ENCODE results near the gene ZNF664. TPM values are rescaled to one million over a fixed set of nuclear protein-coding genes. Genes with fewer than 3 reads are reported as not detected.

Gene ZNF664
- total and polyA plus RNA-seq, 2 of the 8 experiments (the other 6 are each of a cell fraction or from before 2014, with no cell fraction given), result 22.8 to 51.4 TPM

DNA sequence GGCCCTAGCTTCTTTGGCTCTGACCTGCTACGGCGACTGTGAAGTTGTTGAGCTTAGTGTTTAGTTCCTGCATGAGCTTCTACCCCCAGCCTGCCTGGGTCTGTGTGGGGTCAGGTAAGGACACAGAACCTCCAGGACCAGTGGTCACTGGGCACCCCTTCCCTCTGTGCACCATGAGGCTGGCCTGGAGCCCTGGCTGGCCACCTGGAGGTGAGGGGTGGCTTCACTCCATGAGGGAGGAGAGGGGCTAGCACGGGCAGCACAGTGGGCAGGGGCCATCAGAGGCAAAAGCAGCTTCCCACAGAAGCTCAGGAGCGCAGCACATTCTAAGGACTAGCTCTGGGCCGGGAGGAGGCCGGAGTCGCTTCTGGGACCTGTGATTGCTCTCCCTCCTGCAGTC, 37.1 kb upstream of the ZNF664 start:
- no peak overlapping the region for H3K4me3 ChIP-seq (ENCODE audit: extremely low read depth in 1 of 4, insufficient read depth in 2 of 4, low read depth in 3 of 4, low read length in 4 of 4)
- no peaks in the 10 kb centered on the region for H3K79me2 ChIP-seq (ENCODE audit: control insufficient read depth in 1 of 2, insufficient read depth in 2 of 2, low read length in 2 of 2)
- ChIA-PET CTCF (ENCODE audit: partially characterized antibody) (interaction anchor here (0.7 to 5.2 kb wide), 8 partner anchors 9 to 136 kb away, joined by 3 to 26 read pairs (median 4); no protein-coding TSS in a partner anchor), POLR2A (ENCODE audit: partially characterized antibody) (no interaction called here)
- H3K9me3 ChIP-seq (ENCODE audit: insufficient read depth in 2 of 2, low read depth in 1 of 2, low read length in 1 of 2), result no peaks in the 10 kb centered on the region
- no peak overlapping the region for H4K91ac ChIP-seq (replicated peaks; ENCODE audit: insufficient read length, low read length)
- no peak overlapping the region for H3K4me2 ChIP-seq (ENCODE audit: insufficient read depth in 1 of 2, low read depth in 2 of 2, low read length in 2 of 2)
- no peak overlapping the region for H2BK5ac ChIP-seq (ENCODE audit: low read depth, low read length)
- H3K4ac ChIP-seq (replicated peaks; ENCODE audit: insufficient read length, low read depth, low read length), result no peak overlapping the region
- no peaks in the 10 kb centered on the region for H3K36me3 ChIP-seq (ENCODE audit: control insufficient read depth in 2 of 4, insufficient read depth in 4 of 4, low read length in 3 of 4)
- H2AK5ac ChIP-seq (ENCODE audit: low read depth, low read length), result no peak overlapping the region
- WGBS, 2 experiments (ENCODE audit: extremely low coverage in 1 of 2, insufficient coverage in 1 of 2, insufficient read length in 1 of 2, insufficient replicate concordance in 2 of 2, low coverage in 1 of 2, low lambda C conversion rate in 2 of 2, missing lambda C conversion rate in 1 of 2), result 80% methylated on average over 6 of the region's 7 CpGs; no CpG with 5 or more reads in 1 of the 2 experiments
- no peak overlapping the region for H2BK15ac ChIP-seq (ENCODE audit: low read length)
- H2BK12ac ChIP-seq (ENCODE audit: low read depth, low read length), result no peak overlapping the region
- H2BK20ac ChIP-seq (ENCODE audit: low read length), result no peak overlapping the region
- H3K27me3 ChIP-seq (replicated peaks in 1 of 4; ENCODE audit: control insufficient read depth in 3 of 4, extremely low read depth in 1 of 4, insufficient read depth in 3 of 4, low read length in 3 of 4), result peaks cover 0 to 2% (median 0%) of the 10 kb centered on the region in 4 experiments; a peak in 1 of 7 replicates
- no peak overlapping the region for H3K23ac ChIP-seq (ENCODE audit: insufficient read length)
- no peak for DNase-seq (ENCODE audit: low read depth in 1 of 2, low spot score in 2 of 2)
- no peak overlapping the region for H3K27ac ChIP-seq (ENCODE audit: low read depth, low read length)
- H3K18ac ChIP-seq (ENCODE audit: extremely low read depth, low read length), result no peak overlapping the region
- H4K5ac ChIP-seq (ENCODE audit: insufficient read length, low read depth, low read length), result no peak overlapping the region
- no peak overlapping the region for H3K9ac ChIP-seq (replicated peaks in 1 of 4; ENCODE audit: extremely low read depth in 1 of 4, low read depth in 3 of 4, low read length in 3 of 4)
- H2AFZ ChIP-seq (ENCODE audit: low read length), result no peak overlapping the region
- H3K23me2 ChIP-seq (ENCODE audit: low read depth, low read length), result no peaks in the 10 kb centered on the region
- no peak for FAIRE-seq
- H3K56ac ChIP-seq (replicated peaks; ENCODE audit: insufficient read length, low read depth, low read length), result no peak overlapping the region
- H4K8ac ChIP-seq (ENCODE audit: extremely low read depth, insufficient read depth, low read length), result no peak overlapping the region
- H4K20me1 ChIP-seq (replicated peaks in 1 of 2; ENCODE audit: control insufficient read depth in 1 of 2, insufficient read depth in 2 of 2, low read length in 2 of 2), result no peaks in the 10 kb centered on the region
- H3K4me1 ChIP-seq (replicated peaks in 1 of 4; ENCODE audit: control insufficient read depth in 3 of 4, insufficient read depth in 4 of 4, low read length in 3 of 4), result no peaks in the 10 kb centered on the region
- no peak overlapping the region for H3K14ac ChIP-seq (ENCODE audit: insufficient read length)
- H3K79me1 ChIP-seq (ENCODE audit: low read depth, low read length), result no peaks in the 10 kb centered on the region
- no peak overlapping the region for H2BK120ac ChIP-seq (replicated peaks; ENCODE audit: low read depth, low read length)
- TF ChIP-seq SP1 (IDR thresholded peaks at IDR 0.05; ENCODE audit: low read depth, low read length) (no peak), E2F6 (IDR thresholded peaks at IDR 0.05) (no peak), NANOG (IDR thresholded peaks at IDR 0.05; ENCODE audit: insufficient read depth, low read depth, low read length, poor library complexity, severe bottlenecking) (no peak), POLR2A (IDR thresholded peaks at IDR 0.05; ENCODE audit: control extremely low read depth in 1 of 2, low read depth in 2 of 2, low read length in 2 of 2) (no peak), SIRT6 (IDR thresholded peaks at IDR 0.05; ENCODE audit: low read length) (no peak), SIX5 (IDR thresholded peaks at IDR 0.05; ENCODE audit: low read depth, low read length) (no peak), TCF12 (IDR thresholded peaks at IDR 0.05; ENCODE audit: low read depth, low read length) (no peak), SP4 (IDR thresholded peaks at IDR 0.05; ENCODE audit: low read length) (no peak), EZH2 (IDR thresholded peaks at IDR 0.05; ENCODE audit: low read depth, low read length, severe bottlenecking) (no peak), EP300 (IDR thresholded peaks at IDR 0.05; ENCODE audit: borderline replicate concordance in 1 of 2, low read depth in 2 of 2, low read length in 2 of 2) (no peak), HDAC6 (IDR thresholded peaks at IDR 0.05; ENCODE audit: low read depth, low read length) (no peak), RFX5 (IDR thresholded peaks at IDR 0.05; ENCODE audit: borderline replicate concordance, low read depth, low read length) (no peak), GABPA (IDR thresholded peaks at IDR 0.05; ENCODE audit: borderline replicate concordance, insufficient read depth, low read length) (no peak), SIN3A (conservative IDR thresholded peaks at IDR 0.05 in 1 of 2, IDR thresholded peaks at IDR 0.05 in 1 of 2; ENCODE audit: low read depth in 1 of 2, low read length in 2 of 2) (no peak)
